ENCODE measurements around the gene CADPS2. TPM values are rescaled to one million over a fixed set of nuclear protein-coding genes. Genes with fewer than 3 reads are reported as not detected.

Gene CADPS2
- total and polyA plus RNA-seq, 2 donors (not counting 3 experiments of a cell fraction or from before 2014, with no cell fraction given), result 9.5 to 22.6 TPM

- H3K9me3 ChIP-seq (replicated peaks; ENCODE audit: control insufficient read depth, insufficient read depth, low read length), result no peaks in the 10 kb centered on the region
- intact Hi-C loops (cut with micrococcal nuclease) (no loop called here), dilution Hi-C loops (cut with MboI; ENCODE audit: extremely low pct_ligation_motif_present, low sequenced_read_pairs) (no loop called here)
- H4K20me1 ChIP-seq (replicated peaks; ENCODE audit: control insufficient read depth, extremely low read depth, insufficient read depth, low read length), result no peaks in the 10 kb centered on the region
- H3K4me1 ChIP-seq (ENCODE audit: control insufficient read depth, extremely low read depth, insufficient read depth, low read length), result no peaks in the 10 kb centered on the region
- no peak overlapping the region for H2AFZ ChIP-seq (ENCODE audit: low read depth, low read length)
- H3K4me2 ChIP-seq (ENCODE audit: insufficient read depth, low read length), result no peak overlapping the region
- no peak overlapping the region for H3K9ac ChIP-seq (replicated peaks; ENCODE audit: extremely low read depth, insufficient read depth, low read length)
- no peak for DNase-seq (ENCODE audit: low read depth, low spot score)
- no peak for TF ChIP-seq EZH2 (IDR thresholded peaks at IDR 0.05; ENCODE audit: borderline replicate concordance, low read depth, low read length, severe bottlenecking)
- TF ChIP-seq GATA2 (IDR thresholded peaks at IDR 0.05; ENCODE audit: insufficient read depth, insufficient read length, low read depth, low read length), result no peak
- no peak for TF ChIP-seq MYC (IDR thresholded peaks at IDR 0.05; ENCODE audit: low read depth, low read length)
- no peak for TF ChIP-seq JUN (IDR thresholded peaks at IDR 0.05; ENCODE audit: borderline replicate concordance, insufficient read depth, insufficient read length, low read depth)
- BruUV-seq (replicated peaks), result no TSS peak
- H3K4me3 ChIP-seq (replicated peaks in 1 of 3; ENCODE audit: insufficient read depth in 1 of 3, low read depth in 1 of 3, low read length in 3 of 3), result no peak overlapping the region
- ChIA-PET POLR2A (no interaction called here), CTCF (interaction anchor here (1.2 to 1.5 kb wide), 2 partner anchors 12 to 429 kb away, joined by 5 read pairs; no protein-coding TSS in a partner anchor)
- H3K27ac ChIP-seq (ENCODE audit: insufficient read depth, low read depth, low read length), result no peak overlapping the region
- no peaks in the 10 kb centered on the region for H3K36me3 ChIP-seq (ENCODE audit: control insufficient read depth in 2 of 2, extremely low read depth in 1 of 2, insufficient read depth in 2 of 2, low read length in 2 of 2)
- H3K27me3 ChIP-seq (ENCODE audit: control insufficient read depth in 2 of 2, insufficient read depth in 2 of 2, low read length in 2 of 2), result no peaks in the 10 kb centered on the region
- no peaks in the 10 kb centered on the region for H3K79me2 ChIP-seq (ENCODE audit: control insufficient read depth, insufficient read depth, low read length)
- no peak for FAIRE-seq
- H3K9me1 ChIP-seq (replicated peaks; ENCODE audit: control insufficient read depth, extremely low read depth, insufficient read depth, low read length), result no peaks in the 10 kb centered on the region
Measured at GRCh38 chr7:122521767-122522166, 364.5 kb downstream of the CADPS2 start.

DNA sequence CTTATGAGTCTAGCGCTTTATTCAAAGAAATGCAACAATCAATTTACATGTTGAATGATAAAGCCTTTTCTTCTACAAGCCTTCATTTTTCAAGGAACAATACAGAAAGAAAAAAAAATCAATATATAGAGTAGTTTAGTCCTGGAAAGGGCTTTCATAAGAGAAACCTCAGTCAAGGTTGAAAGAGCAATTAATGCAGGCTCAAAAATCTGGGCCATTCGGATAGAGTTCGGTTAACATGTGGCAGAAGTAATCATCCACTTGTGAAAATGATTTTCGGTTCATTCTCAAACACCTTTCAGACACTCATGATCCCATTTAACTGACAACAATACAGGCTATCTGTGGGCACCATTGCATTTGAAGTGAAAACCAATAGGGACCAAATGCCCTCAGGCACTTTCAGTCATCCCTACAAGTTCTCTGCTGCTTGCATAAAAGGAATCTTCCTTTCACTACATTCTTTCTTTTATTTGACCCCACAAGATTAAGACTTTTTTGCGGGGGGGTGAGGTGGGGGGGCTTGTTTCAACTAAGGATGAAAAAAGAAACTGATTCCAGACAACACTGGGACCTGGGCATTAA is 365.2 kb downstream of the CADPS2 start:
- Histone ChIP-seq H3K27ac (ENCODE audit: insufficient read depth, low read depth, low read length) (no peak overlapping the region), H2AFZ (ENCODE audit: low read depth, low read length) (no peak overlapping the region), H3K9ac (replicated peaks; ENCODE audit: extremely low read depth, insufficient read depth, low read length) (no peak overlapping the region), H3K4me2 (ENCODE audit: insufficient read depth, low read length) (no peak overlapping the region), H3K36me3 (ENCODE audit: control insufficient read depth in 2 of 2, extremely low read depth in 1 of 2, insufficient read depth in 2 of 2, low read length in 2 of 2) (no peaks in the 10 kb centered on the region), H3K4me3 (replicated peaks in 1 of 3; ENCODE audit: insufficient read depth in 1 of 3, low read depth in 1 of 3, low read length in 3 of 3) (no peak overlapping the region), H3K27me3 (ENCODE audit: control insufficient read depth in 2 of 2, insufficient read depth in 2 of 2, low read length in 2 of 2) (no peaks in the 10 kb centered on the region), H3K9me3 (replicated peaks; ENCODE audit: control insufficient read depth, insufficient read depth, low read length) (no peaks in the 10 kb centered on the region), H3K4me1 (ENCODE audit: control insufficient read depth, extremely low read depth, insufficient read depth, low read length) (no peaks in the 10 kb centered on the region), H3K79me2 (ENCODE audit: control insufficient read depth, insufficient read depth, low read length) (no peaks in the 10 kb centered on the region), H3K9me1 (replicated peaks; ENCODE audit: control insufficient read depth, extremely low read depth, insufficient read depth, low read length) (no peaks in the 10 kb centered on the region), H4K20me1 (replicated peaks; ENCODE audit: control insufficient read depth, extremely low read depth, insufficient read depth, low read length) (no peaks in the 10 kb centered on the region)
- ChIA-PET CTCF (interaction anchor here (1.5 kb wide), 1 partner anchor 7 kb away, joined by 7 read pairs; no protein-coding TSS in a partner anchor), POLR2A (no interaction called here)
- no peak for FAIRE-seq
- DNase-seq (ENCODE audit: low read depth, low spot score), result no peak
- no peak for TF ChIP-seq POLR2AphosphoS5 (IDR thresholded peaks at IDR 0.05; ENCODE audit: insufficient read depth, low read depth, low read length)
- TF ChIP-seq EZH2 (IDR thresholded peaks at IDR 0.05; ENCODE audit: borderline replicate concordance, low read depth, low read length, severe bottlenecking), result no peak
- TF ChIP-seq, protein P1, sequence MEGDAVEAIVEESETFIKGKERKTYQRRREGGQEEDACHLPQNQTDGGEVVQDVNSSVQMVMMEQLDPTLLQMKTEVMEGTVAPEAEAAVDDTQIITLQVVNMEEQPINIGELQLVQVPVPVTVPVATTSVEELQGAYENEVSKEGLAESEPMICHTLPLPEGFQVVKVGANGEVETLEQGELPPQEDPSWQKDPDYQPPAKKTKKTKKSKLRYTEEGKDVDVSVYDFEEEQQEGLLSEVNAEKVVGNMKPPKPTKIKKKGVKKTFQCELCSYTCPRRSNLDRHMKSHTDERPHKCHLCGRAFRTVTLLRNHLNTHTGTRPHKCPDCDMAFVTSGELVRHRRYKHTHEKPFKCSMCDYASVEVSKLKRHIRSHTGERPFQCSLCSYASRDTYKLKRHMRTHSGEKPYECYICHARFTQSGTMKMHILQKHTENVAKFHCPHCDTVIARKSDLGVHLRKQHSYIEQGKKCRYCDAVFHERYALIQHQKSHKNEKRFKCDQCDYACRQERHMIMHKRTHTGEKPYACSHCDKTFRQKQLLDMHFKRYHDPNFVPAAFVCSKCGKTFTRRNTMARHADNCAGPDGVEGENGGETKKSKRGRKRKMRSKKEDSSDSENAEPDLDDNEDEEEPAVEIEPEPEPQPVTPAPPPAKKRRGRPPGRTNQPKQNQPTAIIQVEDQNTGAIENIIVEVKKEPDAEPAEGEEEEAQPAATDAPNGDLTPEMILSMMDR (IDR thresholded peaks at IDR 0.05; ENCODE audit: extremely low read depth in 1 of 2, insufficient read depth in 1 of 2, low read depth in 1 of 2, low read length in 2 of 2), result no peak
- intact Hi-C loops (cut with micrococcal nuclease), result no loop called here
- BruUV-seq (replicated peaks), result no TSS peak
- dilution Hi-C loops (cut with MboI; ENCODE audit: extremely low pct_ligation_motif_present, low sequenced_read_pairs), result no loop called here
